ENCODE data around the gene GNPTAB.
"Not testable (repeated sequence)": the region's sequence is repeated elsewhere in the genome, so short reads cannot be mapped to it uniquely, and the experiment has no call there.

- TF ChIP-seq CTCF (IDR thresholded peaks at IDR 0.05); POLR2AphosphoS5 (IDR thresholded peaks at IDR 0.05; ENCODE audit: low read depth, low read length); REST (IDR thresholded peaks at IDR 0.05; ENCODE audit: insufficient read depth in 1 of 2, low read depth in 2 of 2, low read length in 1 of 2): not testable (repeated sequence)
These were observed 30.9 kb upstream of the GNPTAB start for GRCh38 chr12:101861688-101862087.

Measured in Panc1 (cell line).